K562 (cell line): ENCODE data around the gene RGS6. TPM values are rescaled to one million over a fixed set of nuclear protein-coding genes. Genes with fewer than 3 reads are reported as not detected.

Experiments used
- ATAC-seq: fragments of 200-7000 bp; cut with Tn5 transposase; 3 replicates; pipeline ENCODE4 v1.9.1; 2020; ENCODE audit warnings: moderate library complexity
- BruUV-seq: library from RNA; stranded (reverse); fragments of 400-500 nt; replicated peaks from 2 replicates; lab custom pipeline; 2021; lab: Mats Ljungman, UMichigan
- CTCF ChIA-PET: fragments of 300-600 bp; formaldehyde crosslinking; extraction: SDS; loops from one replicate; lab custom pipeline; 2021; ENCODE audit warnings: low intra/inter-chr PET ratio; lab: Yijun Ruan, JAX
- POLR2A ChIA-PET: fragments of 300-600, 350-650 bp; sonication (Branson Sonifier 250); formaldehyde crosslinking; extraction: SDS; loops from one replicate; lab custom pipeline; 2021; ENCODE audit warnings: antibody characterized with exemption, inconsistent platforms; lab: Yijun Ruan, JAX
- DNase-seq, 4 experiments: peaks; one replicate each; pipeline versions ENCODE4 v3.0.0 to v3.0.0-alpha.2; 2011 to 2018; ENCODE audit warnings: low spot score in 3 of 4, mixed read lengths in 3 of 4; ENCODE audit errors: extremely low read depth in 1 of 4
- FAIRE-seq: peaks from 2 replicates; lab custom pipeline; 2011; peaks lifted over from hg19 to GRCh38; lab: Jason Lieb, UNC
- H2AFZ ChIP-seq: 2 replicates; pipeline ENCODE4 v1.6.0; 2011; ENCODE audit warnings: low read depth, low read length, control low read depth, inconsistent platforms
- H3K27ac ChIP-seq: fragments of 200-600 bp; 3 replicates; pipeline ENCODE4 v1.8.0; 2011; ENCODE audit warnings: low read depth, mild to moderate bottlenecking, control low read depth, inconsistent platforms, low read length, moderate library complexity, mixed read lengths; ENCODE audit errors: extremely low read depth
- H3K27me3 ChIP-seq, 2 experiments: fragments of 300-600 bp in 1 of 2; 2 replicates in 1 of 2; 3 replicates in 1 of 2; pipeline versions ENCODE4 v1.6.0 to v1.8.0; 2011; ENCODE audit warnings: inconsistent platforms in 2 of 2, low read length in 2 of 2, mild to moderate bottlenecking in 1 of 2, mixed read lengths in 1 of 2, moderate library complexity in 1 of 2; ENCODE audit not compliant: control insufficient read depth in 2 of 2, insufficient read depth in 2 of 2
- H3K36me3 ChIP-seq: fragments of 300-600 bp; 3 replicates; pipeline ENCODE4 v1.8.0; 2011; ENCODE audit warnings: mild to moderate bottlenecking, low read length, inconsistent platforms; ENCODE audit not compliant: control insufficient read depth, insufficient read depth
- H3K4me1 ChIP-seq, 2 experiments: fragments of 200-600 bp in 1 of 2; replicated peaks in 1 of 2; 2 replicates in 1 of 2; 3 replicates in 1 of 2; pipeline versions ENCODE4 v1.5.1 to v1.8.0; 2011; ENCODE audit warnings: inconsistent platforms in 2 of 2, low read length in 2 of 2, mild to moderate bottlenecking in 1 of 2, mixed read lengths in 1 of 2, moderate library complexity in 1 of 2; ENCODE audit not compliant: control insufficient read depth in 2 of 2, insufficient read depth in 2 of 2
- H3K4me2 ChIP-seq: 2 replicates; pipeline ENCODE4 v1.6.1; 2011; ENCODE audit warnings: low read length, control low read depth, inconsistent platforms, mixed read lengths; ENCODE audit not compliant: insufficient read depth
- H3K4me3 ChIP-seq: fragments of 200-600 bp; sonication (generic), shearing (Covaris generic); 2 replicates; pipeline ENCODE4 v1.5.1; 2016; ENCODE audit warnings: control low read depth, inconsistent platforms
- H3K79me2 ChIP-seq: fragments of 200-600 bp; 3 replicates; pipeline ENCODE4 v1.8.0; 2011; ENCODE audit warnings: low read length, inconsistent platforms; ENCODE audit not compliant: control insufficient read depth, insufficient read depth
- H3K9ac ChIP-seq, 2 experiments: 2 replicates each; pipeline versions ENCODE4 v1.6.0 to v1.6.1; 2011; ENCODE audit warnings: low read depth in 2 of 2, low read length in 2 of 2, control low read depth in 1 of 2, inconsistent platforms in 1 of 2, mild to moderate bottlenecking in 1 of 2, mixed read lengths in 1 of 2; ENCODE audit not compliant: insufficient read depth in 1 of 2
- H3K9me1 ChIP-seq: one replicate; pipeline ENCODE4 v1.6.0; 2011; ENCODE audit warnings: inconsistent platforms, mild to moderate bottlenecking, low read length, moderate library complexity; ENCODE audit not compliant: control insufficient read depth, insufficient read depth
- H3K9me3 ChIP-seq: replicated peaks from 2 replicates; pipeline ENCODE4 v1.5.1; 2011; ENCODE audit warnings: low read depth, low read length, inconsistent platforms; ENCODE audit not compliant: control insufficient read depth, insufficient read depth
- H4K20me1 ChIP-seq: replicated peaks from 2 replicates; pipeline ENCODE4 v1.6.1; 2011; ENCODE audit warnings: low read length, inconsistent platforms, mixed read lengths; ENCODE audit not compliant: control insufficient read depth, insufficient read depth
- CHAMP1 ChIP-seq: fragments of 450-650 bp; IDR thresholded peaks from 2 replicates; pipeline ENCODE4 v1.6.1; 2016; ENCODE audit warnings: mild to moderate bottlenecking
- CXXC5 ChIP-seq: fragments of 250-450 bp; sonication (Bioruptor Pico); IDR thresholded peaks from 2 replicates; pipeline ENCODE4 v1.8.0; 2022; ENCODE audit warnings: inconsistent platforms, mild to moderate bottlenecking, moderate library complexity
- EHMT2 ChIP-seq: fragments of 450-650 bp; IDR thresholded peaks from 2 replicates; pipeline ENCODE4 v1.6.1; 2018; ENCODE audit warnings: antibody characterized with exemption
- GATA2 ChIP-seq: sonication (generic); formaldehyde crosslinking; IDR thresholded peaks from 2 replicates; pipeline ENCODE4 v1.4.0; 2020; ENCODE audit warnings: mild to moderate bottlenecking, missing genetic modification reagents
- KLF10 ChIP-seq: fragments of 250-450 bp; sonication (Bioruptor Pico); IDR thresholded peaks from 2 replicates; pipeline ENCODE4 v1.6.1; 2021; ENCODE audit warnings: matching md5 sums
- MEF2A ChIP-seq: IDR thresholded peaks from 2 replicates; pipeline ENCODE4 v1.6.1; 2011; ENCODE audit warnings: low read depth, mild to moderate bottlenecking, low read length, moderate library complexity; ENCODE audit not compliant: control insufficient read depth
- NCOA4 ChIP-seq: fragments of 450-650 bp; IDR thresholded peaks from 2 replicates; pipeline ENCODE4 v1.6.1; 2018; ENCODE audit warnings: mild to moderate bottlenecking; ENCODE audit not compliant: partially characterized antibody
- POLR2AphosphoS2 ChIP-seq: IDR thresholded peaks from 2 replicates; pipeline ENCODE4 v1.6.1; 2012; ENCODE audit warnings: low read length, improper control_type of control experiment
- RNF2 ChIP-seq: sonication (generic); IDR thresholded peaks from 2 replicates; pipeline ENCODE4 v1.6.1; 2016
- THRA ChIP-seq: fragments of 450-650 bp; IDR thresholded peaks from 2 replicates; pipeline ENCODE4 v1.6.1; 2017; ENCODE audit warnings: mild to moderate bottlenecking, moderate library complexity
- YY1 ChIP-seq, 3 experiments: IDR thresholded peaks; 2 replicates each; pipeline ENCODE4 v1.6.1; 2011; ENCODE audit warnings: low read length in 2 of 3, mild to moderate bottlenecking in 2 of 3, moderate library complexity in 2 of 3, borderline replicate concordance in 1 of 3, control low read depth in 1 of 3, low read depth in 1 of 3; ENCODE audit not compliant: insufficient read depth in 3 of 3, insufficient replicate concordance in 2 of 3, control insufficient read depth in 1 of 3, insufficient read length in 1 of 3; ENCODE audit errors: extremely low read depth in 1 of 3
- ZFX ChIP-seq: sonication (generic); formaldehyde crosslinking; IDR thresholded peaks from 2 replicates; pipeline ENCODE4 v1.8.0; 2022; ENCODE audit warnings: mild to moderate bottlenecking, missing genetic modification reagents, moderate library complexity
- ZNF445 ChIP-seq: fragments of 250-450 bp; sonication (Bioruptor Pico); IDR thresholded peaks from 2 replicates; pipeline ENCODE4 v1.4.0; 2020; ENCODE audit warnings: low read depth, mild to moderate bottlenecking, moderate library complexity
- WGBS: fragments of 100-300 bp; shearing (Covaris generic); methylation state at CpG from one replicate; pipeline ENCODE4 v1.1.6; 2016; ENCODE audit warnings: low coverage, mixed read lengths; ENCODE audit not compliant: insufficient coverage; ENCODE audit errors: missing lambda C conversion rate; 5-methylcytosine and 5-hydroxymethylcytosine counted together
- in situ Hi-C: fragments of 300-500 bp; cut with MboI; formaldehyde crosslinking; loops from 4 replicates; pipeline ENCODE4 v1.15.0; 2018; ENCODE audit warnings: inconsistent platforms, mixed read lengths
- intact Hi-C: fragments of 100-400 bp; cut with micrococcal nuclease; formaldehyde crosslinking; loops from 2 replicates; pipeline ENCODE4 v1.14.2; 2022
- polyA plus RNA-seq, 8 experiments: library from polyadenylated mRNA; depleted of rRNA in 4 of 8; stranded (reverse) in 5 of 8; unstranded in 3 of 8; fragments of >200 nt; fragmentation: Nextera tagmentation in 2 of 8; fragmentation: Illumina TruSeq in 1 of 8; extraction: Ambion mirVana in 2 of 8; extraction: Trizol in 1 of 8; gene quantifications; 2 replicates each; pipeline versions ENCODE4 v1.2.1 to v1.2.3, GENCODE V29; 2011 to 2014; ENCODE audit warnings: inconsistent platforms in 1 of 8, missing spikeins in 1 of 8
- total RNA-seq, 7 experiments: library from RNA; depleted of rRNA in 6 of 7; stranded (reverse); fragments of >200 nt in 6 of 7; fragmentation: Illumina TruSeq in 2 of 7; extraction: Trizol in 2 of 7; gene quantifications; 2 replicates each; pipeline versions ENCODE4 v1.2.1 to v1.2.3, GENCODE V29; 2011 to 2021; ENCODE audit warnings: low replicate concordance in 1 of 7
- TF ChIP-seq, protein P1 (sequence below), 2 experiments: fragments of 150-350 bp in 1 of 2; IDR thresholded peaks; 2 replicates each; pipeline ENCODE4 v1.6.1; 2012 to 2016; ENCODE audit warnings: low read depth in 2 of 2, low read length in 2 of 2, mild to moderate bottlenecking in 1 of 2, moderate library complexity in 1 of 2

Gene RGS6
- total and polyA plus RNA-seq, 9 of the 15 experiments (the other 6 are each of a cell fraction or from before 2014, with no cell fraction given), result not detected

DNA sequence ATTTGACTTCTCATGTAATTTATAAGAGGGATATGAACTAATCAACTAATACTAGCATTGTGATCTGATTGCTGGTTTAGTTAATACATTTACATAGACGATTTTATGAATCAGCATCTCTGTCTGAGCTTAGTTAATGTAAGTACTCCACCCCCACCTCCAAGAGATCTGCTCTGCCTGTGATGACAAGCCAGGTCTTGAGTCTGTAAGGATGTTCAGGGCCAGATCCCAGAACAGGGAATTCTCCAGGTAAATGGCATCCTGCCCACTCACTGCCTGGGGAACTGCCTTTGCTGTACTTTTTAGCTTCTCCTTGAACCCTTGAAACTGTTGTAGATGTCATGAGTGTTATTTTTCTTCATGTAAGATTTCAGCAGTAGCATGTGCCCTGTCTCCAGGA, 289.8 kb downstream of the RGS6 start (continued):
- no peak for TF ChIP-seq THRA
- TF ChIP-seq NCOA4, result no peak
- TF ChIP-seq KLF10 (CRISPR knock-in tag), result no peak

- in situ Hi-C loops (no loop called here), intact Hi-C loops (no loop called here)
- Histone ChIP-seq H3K4me3 (no peak overlapping the region), H3K9ac (no peak overlapping the region), H3K27ac (no peak overlapping the region), H2AFZ (no peak overlapping the region), H3K27me3 (no peaks in the 10 kb centered on the region), H3K9me3 (no peaks in the 10 kb centered on the region), H3K4me1 (no peaks in the 10 kb centered on the region), H4K20me1 (no peaks in the 10 kb centered on the region), H3K9me1 (no peaks in the 10 kb centered on the region), H3K4me2 (no peak overlapping the region), H3K36me3 (no peaks in the 10 kb centered on the region), H3K79me2 (no peaks in the 10 kb centered on the region)
- ATAC-seq, result no peak
- CTCF ChIA-PET, result no interaction called here
- no peak for DNase-seq
- WGBS, result 0% methylated on average over 21 of the region's 22 CpGs
- no TSS peak for BruUV-seq
- no peak for FAIRE-seq
- POLR2A ChIA-PET, result no interaction called here
- no peak for TF ChIP-seq ZFX (CRISPR knock-in tag)
- TF ChIP-seq CXXC5, result no peak
- TF ChIP-seq POLR2AphosphoS2, result no peak
- no peak for TF ChIP-seq ZNF445 (CRISPR knock-in tag)
- no peak for TF ChIP-seq MEF2A
- TF ChIP-seq EHMT2, result no peak
- TF ChIP-seq KLF10 (CRISPR knock-in tag), result no peak
- no peak for TF ChIP-seq RNF2
- TF ChIP-seq, protein P1, sequence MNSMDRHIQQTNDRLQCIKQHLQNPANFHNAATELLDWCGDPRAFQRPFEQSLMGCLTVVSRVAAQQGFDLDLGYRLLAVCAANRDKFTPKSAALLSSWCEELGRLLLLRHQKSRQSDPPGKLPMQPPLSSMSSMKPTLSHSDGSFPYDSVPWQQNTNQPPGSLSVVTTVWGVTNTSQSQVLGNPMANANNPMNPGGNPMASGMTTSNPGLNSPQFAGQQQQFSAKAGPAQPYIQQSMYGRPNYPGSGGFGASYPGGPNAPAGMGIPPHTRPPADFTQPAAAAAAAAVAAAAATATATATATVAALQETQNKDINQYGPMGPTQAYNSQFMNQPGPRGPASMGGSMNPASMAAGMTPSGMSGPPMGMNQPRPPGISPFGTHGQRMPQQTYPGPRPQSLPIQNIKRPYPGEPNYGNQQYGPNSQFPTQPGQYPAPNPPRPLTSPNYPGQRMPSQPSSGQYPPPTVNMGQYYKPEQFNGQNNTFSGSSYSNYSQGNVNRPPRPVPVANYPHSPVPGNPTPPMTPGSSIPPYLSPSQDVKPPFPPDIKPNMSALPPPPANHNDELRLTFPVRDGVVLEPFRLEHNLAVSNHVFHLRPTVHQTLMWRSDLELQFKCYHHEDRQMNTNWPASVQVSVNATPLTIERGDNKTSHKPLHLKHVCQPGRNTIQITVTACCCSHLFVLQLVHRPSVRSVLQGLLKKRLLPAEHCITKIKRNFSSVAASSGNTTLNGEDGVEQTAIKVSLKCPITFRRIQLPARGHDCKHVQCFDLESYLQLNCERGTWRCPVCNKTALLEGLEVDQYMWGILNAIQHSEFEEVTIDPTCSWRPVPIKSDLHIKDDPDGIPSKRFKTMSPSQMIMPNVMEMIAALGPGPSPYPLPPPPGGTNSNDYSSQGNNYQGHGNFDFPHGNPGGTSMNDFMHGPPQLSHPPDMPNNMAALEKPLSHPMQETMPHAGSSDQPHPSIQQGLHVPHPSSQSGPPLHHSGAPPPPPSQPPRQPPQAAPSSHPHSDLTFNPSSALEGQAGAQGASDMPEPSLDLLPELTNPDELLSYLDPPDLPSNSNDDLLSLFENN (IDR thresholded peaks at IDR 0.05; ENCODE audit: low read depth in 2 of 2, low read length in 2 of 2), result no peak
- no peak for TF ChIP-seq GATA2 (CRISPR knock-in tag)
- TF ChIP-seq YY1 (IDR thresholded peaks at IDR 0.05; ENCODE audit: borderline replicate concordance in 1 of 3, control insufficient read depth in 1 of 3, extremely low read depth in 1 of 3, insufficient read depth in 3 of 3, insufficient read length in 1 of 3, insufficient replicate concordance in 2 of 3, low read depth in 1 of 3, low read length in 2 of 3), result no peak
- no peak for TF ChIP-seq CHAMP1
Measured at GRCh38 chr14:72236629-72237028, 304.4 kb downstream of the RGS6 start.
